Stomach (tissue), 4 donors: Measurements from ENCODE around the gene ADSS1.

Experiments used
- EP300 ChIP-seq: sonication (generic); formaldehyde crosslinking; IDR thresholded peaks from one replicate; pipeline ENCODE4 v1.6.1; 2017; ENCODE audit warnings: antibody characterized with exemption
- POLR2A ChIP-seq, 4 donors: fragments of 450-650 bp; IDR thresholded peaks; one replicate each; pipeline ENCODE4 v1.6.1; 2016; ENCODE audit warnings: antibody characterized with exemption in 4 of 4, control low read depth in 2 of 4, mild to moderate bottlenecking in 1 of 4, moderate library complexity in 1 of 4
- POLR2AphosphoS5 ChIP-seq, 3 donors: sonication (generic); formaldehyde crosslinking; IDR thresholded peaks; one replicate each; pipeline ENCODE4 v1.6.1; 2016; ENCODE audit warnings: antibody characterized with exemption in 3 of 3
- TF ChIP-seq, protein P1 (sequence below), 7 experiments: fragments of 450-650 bp in 4 of 7; fragments of 200-600 bp in 3 of 7; sonication (generic) in 3 of 7; IDR thresholded peaks; one replicate each; pipeline ENCODE4 v1.5.1; 2016 to 2019; ENCODE audit warnings: antibody characterized with exemption in 7 of 7, control low read depth in 2 of 7, mild to moderate bottlenecking in 1 of 7

DNA sequence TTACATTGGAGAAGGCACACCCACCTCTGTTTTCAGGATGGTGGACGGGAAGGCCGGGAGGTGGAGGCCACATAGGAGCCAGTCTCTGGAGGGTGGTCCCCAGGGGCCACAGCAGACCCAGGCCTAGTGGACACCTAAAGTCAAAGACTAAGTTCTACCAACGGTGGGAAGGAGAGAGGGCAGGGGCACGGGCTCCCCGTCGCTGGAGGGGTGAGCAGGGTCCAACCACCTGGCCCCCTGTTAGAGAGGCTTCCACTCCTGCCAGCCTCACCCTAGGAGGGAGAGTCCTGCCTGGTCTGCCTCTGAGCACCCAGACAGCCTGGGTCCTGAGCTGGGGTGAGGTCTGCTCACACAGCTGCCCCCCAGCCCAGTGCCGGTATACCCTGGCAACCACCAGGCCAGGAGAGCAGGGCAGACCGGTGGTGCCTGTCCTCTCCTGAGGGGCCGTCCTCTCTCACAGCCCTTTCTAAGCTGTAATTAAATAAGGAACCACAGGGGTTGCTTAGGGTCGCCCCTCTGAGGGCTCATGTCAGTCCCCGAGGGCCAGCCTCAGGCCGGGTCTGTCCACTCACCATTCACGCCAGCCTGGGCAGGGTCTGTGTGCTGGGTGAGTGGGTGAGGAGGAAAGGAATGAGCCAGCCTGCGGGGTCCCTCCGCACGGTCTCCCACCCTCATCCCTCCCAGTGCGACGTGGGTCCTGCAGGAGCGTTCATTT, 32.3 kb upstream of the ADSS1 start:
- TF ChIP-seq POLR2AphosphoS5 (IDR thresholded peaks at IDR 0.05) (no peak), POLR2A (IDR thresholded peaks at IDR 0.05) (no peak), EP300 (no peak)
- TF ChIP-seq, protein P1, sequence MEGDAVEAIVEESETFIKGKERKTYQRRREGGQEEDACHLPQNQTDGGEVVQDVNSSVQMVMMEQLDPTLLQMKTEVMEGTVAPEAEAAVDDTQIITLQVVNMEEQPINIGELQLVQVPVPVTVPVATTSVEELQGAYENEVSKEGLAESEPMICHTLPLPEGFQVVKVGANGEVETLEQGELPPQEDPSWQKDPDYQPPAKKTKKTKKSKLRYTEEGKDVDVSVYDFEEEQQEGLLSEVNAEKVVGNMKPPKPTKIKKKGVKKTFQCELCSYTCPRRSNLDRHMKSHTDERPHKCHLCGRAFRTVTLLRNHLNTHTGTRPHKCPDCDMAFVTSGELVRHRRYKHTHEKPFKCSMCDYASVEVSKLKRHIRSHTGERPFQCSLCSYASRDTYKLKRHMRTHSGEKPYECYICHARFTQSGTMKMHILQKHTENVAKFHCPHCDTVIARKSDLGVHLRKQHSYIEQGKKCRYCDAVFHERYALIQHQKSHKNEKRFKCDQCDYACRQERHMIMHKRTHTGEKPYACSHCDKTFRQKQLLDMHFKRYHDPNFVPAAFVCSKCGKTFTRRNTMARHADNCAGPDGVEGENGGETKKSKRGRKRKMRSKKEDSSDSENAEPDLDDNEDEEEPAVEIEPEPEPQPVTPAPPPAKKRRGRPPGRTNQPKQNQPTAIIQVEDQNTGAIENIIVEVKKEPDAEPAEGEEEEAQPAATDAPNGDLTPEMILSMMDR (IDR thresholded peaks at IDR 0.05), result no peak
